Activated T-helper 1 cell treated with Interleukin-2 at 50 U/mL for 16 hours (primary cell): Measurements from ENCODE around the gene TSEN2.
"Not testable (repeated sequence)": the region's sequence is repeated elsewhere in the genome, so short reads cannot be mapped to it uniquely, and the experiment has no call there.

Experiments used
- DNase-seq: peaks from one replicate; pipeline ENCODE4 v3.0.0-alpha.2; 2020; ENCODE audit warnings: low read depth

Gene TSEN2

GRCh38 chr3:12452361-12453330, 31.6 kb upstream of the TSEN2 start:
- DNase-seq, result no peak

DNA sequence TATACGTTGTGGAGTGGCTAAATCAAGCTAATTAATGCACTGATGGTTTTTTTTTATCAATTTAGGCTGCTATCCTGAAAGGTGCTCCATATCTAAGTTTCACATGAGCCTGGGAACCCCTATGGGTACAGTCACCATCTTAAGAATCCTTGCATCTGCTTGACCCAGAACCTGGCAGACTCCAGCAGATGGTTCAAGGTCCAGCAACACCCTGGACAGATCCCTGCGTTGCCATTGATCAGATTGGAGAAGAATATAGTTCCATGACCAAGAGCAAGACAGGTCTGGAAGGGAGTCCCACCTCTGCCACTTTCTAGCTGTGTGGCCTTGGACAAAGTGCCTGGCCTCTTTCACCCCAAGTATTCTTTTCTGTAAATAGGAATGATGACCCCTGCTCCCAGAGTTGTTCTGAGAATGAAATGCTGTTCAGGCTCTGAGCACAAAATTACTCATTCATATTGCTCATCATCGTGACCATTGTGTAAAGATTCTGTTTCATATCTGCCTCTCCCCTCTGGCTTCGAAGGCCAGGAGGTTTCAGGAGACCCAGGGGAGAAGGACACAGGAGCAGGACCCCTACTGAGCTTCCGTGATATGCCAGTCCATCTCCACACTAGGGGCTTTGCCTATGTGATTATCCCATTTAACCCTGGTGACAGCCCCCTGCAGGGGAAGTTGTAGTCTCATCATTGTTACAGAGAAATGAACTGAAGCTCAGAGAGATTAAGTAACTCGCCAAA, 30.0 kb upstream of the TSEN2 start:
- no peak for DNase-seq

- DNase-seq, result no peak
Measured at GRCh38 chr3:12454816-12455121, 29.5 kb upstream of the TSEN2 start.

DNA sequence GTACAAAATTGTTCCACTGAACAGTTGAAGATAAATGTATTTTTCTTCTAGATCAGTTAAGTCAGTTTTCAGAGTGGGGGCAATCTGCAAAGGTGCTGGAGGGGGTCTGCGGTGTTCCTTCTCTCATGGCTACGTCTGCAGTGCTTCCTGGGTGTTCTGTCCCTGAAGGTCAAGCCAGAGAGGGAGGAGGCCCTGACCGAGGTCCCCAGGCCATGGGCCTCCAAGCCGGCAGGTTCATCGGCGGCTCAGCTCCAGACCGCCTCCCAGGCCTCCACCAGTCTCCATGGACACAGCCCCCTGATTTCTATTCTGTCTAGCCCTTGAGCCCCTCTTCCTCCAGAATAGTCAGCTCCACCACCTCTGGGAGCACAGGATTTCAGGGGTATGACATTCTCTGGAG, 28.5 kb upstream of the TSEN2 start:
- no peak for DNase-seq

GRCh38 chr3:12456441-12456840, 27.8 kb upstream of the TSEN2 start:
- no peak for DNase-seq

GRCh38 chr3:12457380-12457779, 26.9 kb upstream of the TSEN2 start:
- not testable (repeated sequence) for DNase-seq

DNA sequence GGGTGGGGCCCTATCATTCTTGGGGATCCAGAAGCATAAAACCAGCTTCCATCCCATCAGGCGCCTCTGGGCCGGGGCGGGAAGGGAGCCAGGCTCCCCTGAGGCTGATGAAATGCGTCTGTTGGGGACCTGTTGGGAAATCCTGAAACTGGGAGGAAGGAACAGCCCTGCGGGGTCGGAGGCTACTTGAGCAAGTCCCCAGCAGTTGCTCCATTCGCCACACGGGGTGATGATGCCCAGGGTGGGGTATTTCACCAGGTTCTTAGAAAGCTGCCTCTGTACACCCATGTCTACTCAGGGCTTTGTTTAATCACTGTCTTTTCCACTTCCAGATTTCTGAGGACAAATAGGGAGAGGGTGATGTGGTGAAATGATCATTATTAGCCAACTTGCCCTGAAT, 25.4 kb upstream of the TSEN2 start:
- DNase-seq, result no peak

GRCh38 chr3:12460127-12460526, 24.2 kb upstream of the TSEN2 start:
- DNase-seq, result no peak

GRCh38 chr3:12461097-12461649, 23.1 kb upstream of the TSEN2 start:
- no peak for DNase-seq

DNA sequence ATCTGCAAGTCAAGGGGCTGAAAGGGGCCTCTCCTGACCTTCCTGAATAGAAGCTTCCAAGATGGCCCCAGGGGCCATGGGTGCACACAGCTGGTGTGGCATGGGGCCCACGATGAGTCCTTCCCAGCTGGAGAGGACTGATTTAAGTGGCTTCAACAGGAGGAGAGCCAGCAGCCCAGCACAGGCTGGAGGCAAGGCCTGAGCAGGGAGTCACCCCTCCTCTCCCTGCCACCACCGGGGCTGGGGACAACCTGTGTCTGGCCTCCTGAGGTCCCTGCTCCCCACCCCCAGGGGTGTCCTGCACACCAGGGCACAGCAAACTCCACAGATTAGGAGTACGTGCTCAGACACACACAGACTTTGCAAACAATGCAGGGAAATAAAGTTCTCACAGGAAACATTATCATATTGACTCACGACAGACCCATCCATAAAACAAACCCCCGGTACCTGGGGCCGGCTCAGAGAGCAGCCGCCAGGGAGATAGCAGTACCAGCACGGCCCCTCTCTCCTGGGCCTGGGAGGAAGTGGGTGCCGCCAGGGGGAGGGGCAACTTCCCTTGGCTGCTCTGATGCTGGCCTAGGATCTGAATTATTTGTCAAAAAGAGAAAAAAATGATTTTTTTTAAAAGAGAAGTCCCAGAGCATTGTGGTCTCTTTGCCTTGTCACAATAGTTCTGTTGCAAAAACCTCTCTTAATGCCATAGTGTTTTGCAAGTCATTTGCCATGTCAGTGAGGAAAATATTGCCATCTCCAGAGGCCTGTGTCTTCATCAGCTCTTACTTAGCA, 21.9 kb upstream of the TSEN2 start:
- no peak for DNase-seq

- DNase-seq, result no peak
Measured at GRCh38 chr3:12463686-12464085, 20.6 kb upstream of the TSEN2 start.

DNA sequence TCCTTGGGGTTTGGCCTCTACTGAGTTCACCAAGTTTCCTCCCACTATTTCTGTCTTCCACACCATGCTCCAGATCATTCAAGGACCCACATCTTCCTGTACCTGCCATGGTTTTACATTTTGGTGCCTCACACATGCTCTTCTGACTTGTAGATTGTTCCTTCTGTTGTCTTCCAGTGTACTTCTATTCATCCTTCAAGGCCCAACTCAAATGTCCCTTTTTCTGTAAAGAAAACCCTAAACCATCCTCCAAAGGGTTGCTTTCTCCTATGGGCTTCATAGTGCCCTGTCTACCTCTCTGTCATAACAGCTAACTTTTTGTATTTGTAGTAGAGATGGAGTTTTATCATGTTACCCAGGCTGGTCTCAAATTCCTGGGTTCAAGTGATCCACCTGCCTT, 20.1 kb upstream of the TSEN2 start:
- DNase-seq, result no peak

- no peak for DNase-seq
Measured at GRCh38 chr3:12465151-12465835, 19.0 kb upstream of the TSEN2 start.

DNA sequence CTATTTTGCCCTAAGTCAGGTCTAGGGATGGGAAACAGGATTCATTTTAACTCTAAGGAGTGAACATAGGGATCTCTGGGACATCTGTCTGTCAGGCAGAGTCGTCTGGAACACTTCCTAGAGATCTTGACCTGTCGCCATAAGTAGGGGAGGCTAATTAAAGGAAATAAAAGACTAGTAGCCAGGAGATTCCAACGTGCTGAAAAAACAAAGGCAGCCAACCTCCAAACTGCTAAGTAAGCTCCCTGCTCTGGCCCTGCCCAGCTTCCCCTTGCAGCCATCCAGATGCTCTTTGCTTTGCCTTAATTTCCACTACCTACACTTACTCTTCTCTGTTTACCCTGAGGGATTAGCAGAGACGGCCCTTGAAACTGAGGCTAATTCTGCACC, 18.4 kb upstream of the TSEN2 start:
- no peak for DNase-seq

DNA sequence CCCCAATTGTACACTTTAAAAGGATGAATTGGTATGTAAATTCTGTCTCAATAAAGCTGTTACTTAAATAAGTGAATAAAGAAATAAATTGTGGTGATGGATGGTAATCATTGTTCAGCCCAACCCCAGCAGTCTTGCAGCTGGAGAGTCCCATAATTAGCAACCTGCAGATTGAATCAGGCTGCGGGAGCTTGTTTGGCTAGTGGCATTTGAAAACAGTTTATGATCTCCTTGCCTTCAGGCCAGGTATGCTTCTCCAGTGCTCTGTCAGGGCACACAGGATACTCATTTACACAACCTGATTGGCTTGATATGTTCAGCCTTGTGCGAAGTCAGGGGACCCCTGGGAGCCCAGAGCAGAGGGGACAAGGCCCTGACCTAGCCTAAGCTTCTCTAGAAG, 16.5 kb upstream of the TSEN2 start:
- no peak for DNase-seq

GRCh38 chr3:12468276-12468675, 16.0 kb upstream of the TSEN2 start:
- no peak for DNase-seq

DNA sequence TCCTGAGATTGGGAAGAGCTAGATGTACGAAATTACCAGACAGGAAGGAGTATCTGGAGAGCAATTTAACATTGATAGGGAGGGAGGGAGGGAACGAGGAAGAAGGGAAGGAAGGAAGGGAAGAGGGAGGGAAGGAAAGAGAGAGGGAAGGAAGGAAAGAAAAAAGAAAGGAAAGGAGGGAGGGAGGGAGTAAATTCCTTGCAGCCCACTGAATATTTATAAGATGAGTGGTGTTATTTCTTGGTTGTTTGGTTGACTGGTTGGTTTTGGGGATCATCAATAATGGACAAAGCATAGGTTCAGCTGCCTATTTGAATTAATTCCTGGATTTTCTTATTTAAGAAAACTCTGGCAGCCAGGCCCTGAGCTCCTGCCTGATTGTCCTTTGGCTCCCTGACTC, 15.5 kb upstream of the TSEN2 start:
- DNase-seq, result no peak

DNA sequence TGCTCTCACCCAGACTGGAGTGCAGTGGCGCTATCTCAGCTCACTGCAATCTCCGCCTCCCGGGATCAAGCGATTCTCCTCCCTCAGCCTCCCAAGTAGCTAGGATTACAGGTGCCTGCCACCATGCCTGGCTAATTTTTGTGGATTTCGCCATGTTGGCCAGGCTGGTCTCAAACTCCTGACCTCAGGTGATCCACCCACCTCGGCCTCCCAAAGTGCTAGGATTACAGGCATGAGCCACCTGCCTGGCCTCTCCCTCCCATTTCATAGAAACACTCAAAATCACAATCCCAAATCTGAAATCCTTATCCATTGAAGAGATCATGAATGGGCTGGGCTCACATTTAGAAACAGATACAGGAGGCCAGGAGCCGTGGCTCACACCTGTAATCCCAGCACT, 15.1 kb upstream of the TSEN2 start:
- not testable (repeated sequence) for DNase-seq

DNA sequence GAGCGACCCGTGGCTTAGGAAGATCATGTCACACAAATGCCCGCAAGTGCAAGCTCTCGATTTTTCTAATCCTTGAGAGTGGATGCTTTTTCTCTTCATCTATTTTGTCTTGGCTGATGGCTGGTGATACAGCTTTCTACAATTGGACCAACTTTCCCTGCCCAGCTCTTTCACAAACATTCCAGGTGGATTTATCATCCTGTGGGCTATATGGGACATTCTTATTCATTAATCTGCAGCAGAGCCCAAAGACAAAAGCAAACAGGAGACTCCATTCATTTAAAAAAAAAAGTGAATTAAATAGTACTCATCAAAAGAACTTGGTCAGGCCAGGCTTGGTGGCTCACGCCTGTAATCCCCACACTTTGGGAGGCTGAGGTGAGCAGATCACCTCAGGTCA, 14.2 kb upstream of the TSEN2 start:
- no peak for DNase-seq

- DNase-seq, result no peak
Measured at GRCh38 chr3:12470680-12471079, 13.6 kb upstream of the TSEN2 start.

DNA sequence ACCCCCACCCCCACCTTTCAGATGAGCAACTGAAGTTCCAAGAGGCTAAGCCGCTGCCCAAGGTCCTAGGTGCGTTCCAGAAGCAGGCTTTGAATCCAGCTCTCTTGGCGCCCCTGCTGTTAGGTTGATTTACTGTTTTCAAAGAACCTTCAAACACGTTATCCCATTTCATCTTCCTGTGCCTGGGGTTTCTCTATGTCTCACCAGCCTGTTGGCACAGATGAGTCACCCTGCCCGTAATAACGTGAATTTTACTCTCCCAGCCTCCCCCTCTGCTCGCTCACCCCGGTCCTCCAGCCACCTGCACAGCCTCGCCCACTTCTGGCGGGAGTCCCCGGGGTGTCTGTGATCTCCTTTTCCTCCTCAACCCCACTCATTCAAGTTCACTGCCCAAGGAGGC, 13.0 kb upstream of the TSEN2 start:
- no peak for DNase-seq
